HuH-7 (cell line): Measurements from ENCODE around the gene U2SURP.
"Not testable (repeated sequence)": the region's sequence is repeated elsewhere in the genome, so short reads cannot be mapped to it uniquely, and the experiment has no call there.

ENCODE experiments used
- DNase-seq: peaks from one replicate; pipeline ENCODE4 v3.0.0; 2011; ENCODE audit warnings: low spot score

The U2SURP gene

GRCh38 chr3:143071776-143072175, 70.4 kb downstream of the U2SURP start:
- no peak for DNase-seq

GRCh38 chr3:143072298-143073020, 71.1 kb downstream of the U2SURP start:
- DNase-seq, result not testable (repeated sequence)

GRCh38 chr3:143073541-143073940, 72.2 kb downstream of the U2SURP start:
- not testable (repeated sequence) for DNase-seq

- DNase-seq, result not testable (repeated sequence)
Measured at GRCh38 chr3:143073983-143074382, 72.6 kb downstream of the U2SURP start.

GRCh38 chr3:143078883-143079282, 77.5 kb downstream of the U2SURP start:
- no peak for DNase-seq

- no peak for DNase-seq
Measured at GRCh38 chr3:143080196-143080595, 78.8 kb downstream of the U2SURP start.

GRCh38 chr3:143081365-143081764, 80.0 kb downstream of the U2SURP start:
- no peak for DNase-seq

- no peak for DNase-seq
Measured at GRCh38 chr3:143081844-143082778, 80.7 kb downstream of the U2SURP start.

GRCh38 chr3:143083781-143084180, 82.4 kb downstream of the U2SURP start:
- no peak for DNase-seq

- no peak for DNase-seq
Measured at GRCh38 chr3:143084856-143085731, 83.7 kb downstream of the U2SURP start.

- no peak for DNase-seq
Measured at GRCh38 chr3:143088835-143089234, 87.5 kb downstream of the U2SURP start.

- DNase-seq, result no peak
Measured at GRCh38 chr3:143089965-143090364, 88.6 kb downstream of the U2SURP start.

GRCh38 chr3:143090486-143090885, 89.1 kb downstream of the U2SURP start:
- no peak for DNase-seq

- DNase-seq, result no peak
Measured at GRCh38 chr3:143090976-143091837, 89.8 kb downstream of the U2SURP start.

GRCh38 chr3:143092191-143092590, 90.8 kb downstream of the U2SURP start:
- DNase-seq, result no peak

GRCh38 chr3:143095813-143096212, 94.4 kb downstream of the U2SURP start:
- DNase-seq, result no peak

- no peak for DNase-seq
Measured at GRCh38 chr3:143098032-143098764, 96.8 kb downstream of the U2SURP start.

- no peak for DNase-seq
Measured at GRCh38 chr3:143099210-143099609, 97.8 kb downstream of the U2SURP start.

GRCh38 chr3:143099690-143100089, 98.3 kb downstream of the U2SURP start:
- no peak for DNase-seq

- DNase-seq, result no peak
Measured at GRCh38 chr3:143100451-143100850, 99.1 kb downstream of the U2SURP start.
